Activated CD4-positive, CD25-positive, alpha-beta regulatory T cell treated with anti-CD3 and anti-CD28 coated beads, Interleukin-2, amount 50 U/mL, for 24 hours (primary cell): ENCODE measurements around the gene CUL7.
A peak's percentile ranks its signal among the peaks of the same experiment; 100 is the strongest.
"Not testable (repeated sequence)": the region's sequence is repeated elsewhere in the genome, so short reads cannot be mapped to it uniquely, and the experiment has no call there.

Experiments used
- ATAC-seq, 2 donors: fragments of 150-1000 bp; cut with Tn5 transposase; one replicate each; pipeline ENCODE4 v1.10.0; 2021; ENCODE audit warnings: mild to moderate bottlenecking in 1 of 2, moderate library complexity in 1 of 2

CUL7 gene

GRCh38 chr6:43043310-43043709 is 10.3 kb downstream of the CUL7 start:
- no peak for ATAC-seq

DNA sequence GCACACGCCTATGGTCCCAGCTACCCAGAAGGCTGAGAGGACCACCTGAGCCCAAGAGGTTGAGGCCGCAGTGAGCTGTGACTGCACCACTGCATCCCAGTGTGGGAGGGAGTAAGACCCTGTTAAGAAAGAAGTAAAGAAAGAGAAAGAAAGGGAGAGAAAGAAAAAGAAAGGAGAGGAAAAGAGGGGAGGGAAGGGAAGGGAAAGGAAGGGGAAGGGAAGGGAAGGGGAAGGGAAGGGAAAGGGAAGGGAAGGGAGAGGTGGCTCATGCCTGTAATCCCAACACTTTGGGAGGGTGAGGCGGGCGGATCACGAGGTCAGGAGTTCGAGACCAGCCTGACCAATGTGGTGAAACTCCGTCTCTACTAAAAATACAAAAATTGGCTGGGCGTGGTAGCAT is 12.2 kb downstream of the CUL7 start:
- not testable (repeated sequence) for ATAC-seq

DNA sequence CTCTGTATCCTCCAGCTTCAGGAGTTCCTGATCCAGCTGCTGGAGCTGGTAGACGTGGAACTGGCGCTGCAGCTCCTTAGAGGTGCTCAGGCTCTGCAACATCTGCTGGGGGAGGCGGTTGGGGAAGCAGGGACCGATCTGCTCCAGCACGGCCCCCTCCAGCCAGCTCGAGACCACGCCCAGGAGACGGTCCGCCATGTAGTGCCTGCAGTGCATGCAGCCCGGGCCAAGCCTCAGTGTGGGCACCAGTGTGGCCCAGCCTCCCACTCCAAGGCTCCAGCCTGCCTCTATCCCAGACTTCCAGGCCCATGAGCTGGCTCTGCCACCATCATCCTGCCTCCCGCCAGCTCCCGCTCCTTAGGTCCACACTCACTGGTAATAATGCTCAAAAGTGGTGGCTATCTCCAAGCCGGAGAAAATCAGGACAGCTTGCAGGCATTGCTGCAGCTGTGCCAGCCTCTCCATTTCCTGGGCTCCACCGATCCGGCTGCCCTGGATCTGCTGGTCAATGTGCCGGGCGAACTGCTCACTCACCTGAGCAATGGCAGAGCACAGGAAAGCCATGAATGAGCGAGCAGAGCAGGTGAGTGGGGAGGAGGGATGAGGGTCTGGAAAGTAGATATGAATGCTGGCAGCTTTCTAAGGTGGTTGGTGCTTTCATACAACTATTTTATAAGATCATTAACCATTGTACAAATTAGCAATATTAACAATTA is 13.0 kb downstream of the CUL7 start:
- no peak for ATAC-seq

GRCh38 chr6:43038727-43039126 is 14.9 kb downstream of the CUL7 start:
- no peak for ATAC-seq

DNA sequence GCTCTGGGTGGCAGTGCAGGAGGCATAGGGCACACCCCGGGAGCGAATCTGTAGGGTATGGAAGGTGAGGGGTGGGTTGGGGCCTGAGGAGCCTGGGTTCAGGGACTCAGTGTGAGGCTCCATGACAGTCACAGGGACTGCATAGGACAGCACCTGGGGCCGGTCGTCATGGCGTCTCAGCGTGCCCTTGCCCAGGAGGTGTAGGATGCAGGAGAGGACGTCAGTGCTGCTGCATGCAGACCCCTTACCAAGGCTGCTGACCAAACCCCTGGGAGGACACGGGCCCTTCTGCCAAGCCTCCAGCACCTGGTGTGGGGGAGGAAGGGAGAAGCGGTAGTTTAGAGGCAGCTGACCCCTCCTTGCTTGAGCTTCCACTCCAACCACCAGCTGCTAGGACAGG is 15.9 kb downstream of the CUL7 start:
- ATAC-seq: no peak

DNA sequence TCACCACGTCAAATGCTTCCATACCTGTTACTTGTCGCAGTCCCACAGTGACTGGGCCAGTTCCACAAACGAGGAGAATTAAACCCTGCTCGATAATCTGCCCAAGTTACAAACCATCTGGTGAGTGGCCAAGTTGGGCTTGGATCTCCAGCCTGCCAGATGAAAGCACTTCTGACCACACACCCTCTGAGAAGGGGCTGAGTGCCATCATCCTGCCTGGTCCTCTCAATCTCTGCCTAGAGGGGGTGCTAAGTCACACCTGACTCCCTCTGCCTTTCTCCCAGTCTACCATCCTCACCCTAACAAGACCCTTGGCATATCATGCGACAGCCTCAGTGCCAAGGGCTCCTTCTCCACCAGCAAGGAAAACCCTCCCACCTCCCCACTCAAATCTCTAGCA is 16.5 kb downstream of the CUL7 start:
- no peak for ATAC-seq

- ATAC-seq: no peak
Observed at GRCh38 chr6:43036712-43037111, 16.9 kb downstream of the CUL7 start.

DNA sequence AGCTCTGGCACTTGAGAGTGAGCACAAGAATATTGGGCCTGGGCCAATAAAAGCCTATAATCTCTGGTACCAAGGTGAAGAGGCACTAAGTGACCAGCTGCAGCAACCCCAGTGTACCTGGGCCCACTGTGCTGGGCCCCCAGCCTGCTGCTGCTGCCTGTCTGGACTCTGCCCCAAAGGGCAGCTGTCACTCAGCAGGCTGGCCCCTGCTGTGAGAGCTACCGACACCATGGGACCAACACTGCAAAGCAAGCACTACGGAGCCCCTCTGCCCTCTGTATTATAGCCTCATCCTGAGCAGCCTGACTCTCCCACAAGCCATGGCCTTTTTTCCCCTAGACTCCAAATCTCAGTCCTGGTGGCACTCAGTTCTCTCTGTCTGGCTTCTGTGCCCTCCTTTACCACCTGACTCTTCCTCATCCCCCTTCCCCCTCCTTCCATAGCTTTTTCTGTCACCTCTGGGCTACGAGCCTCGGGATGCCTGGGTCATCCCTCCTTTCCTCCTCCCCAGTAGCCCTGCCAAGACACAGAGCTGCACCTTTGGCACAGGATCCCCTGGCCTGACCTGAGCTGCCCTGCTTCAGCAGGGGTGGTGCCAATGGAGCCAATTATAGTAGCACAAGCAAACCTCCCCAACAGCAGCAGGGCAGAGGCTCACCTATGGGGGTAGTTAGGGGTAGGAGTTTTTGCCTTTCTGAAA is 18.0 kb downstream of the CUL7 start:
- no peak for ATAC-seq

DNA sequence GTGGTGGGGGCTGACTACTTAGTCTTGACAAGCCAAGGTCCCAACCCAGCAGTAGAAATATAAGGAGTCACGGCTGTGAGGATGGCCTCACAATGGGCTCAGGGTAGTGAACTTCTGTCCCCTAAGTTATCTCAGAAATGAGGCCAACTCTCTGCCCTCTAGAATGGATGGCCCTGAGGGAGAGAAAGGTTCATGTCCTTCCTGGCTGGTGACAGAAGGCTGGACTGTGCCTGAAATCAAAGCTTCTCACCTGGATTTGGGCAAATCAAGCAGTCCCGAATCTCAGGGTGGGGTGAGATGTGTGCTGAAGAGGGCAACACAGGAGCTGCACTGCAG is 19.5 kb downstream of the CUL7 start:
- no peak for ATAC-seq

DNA sequence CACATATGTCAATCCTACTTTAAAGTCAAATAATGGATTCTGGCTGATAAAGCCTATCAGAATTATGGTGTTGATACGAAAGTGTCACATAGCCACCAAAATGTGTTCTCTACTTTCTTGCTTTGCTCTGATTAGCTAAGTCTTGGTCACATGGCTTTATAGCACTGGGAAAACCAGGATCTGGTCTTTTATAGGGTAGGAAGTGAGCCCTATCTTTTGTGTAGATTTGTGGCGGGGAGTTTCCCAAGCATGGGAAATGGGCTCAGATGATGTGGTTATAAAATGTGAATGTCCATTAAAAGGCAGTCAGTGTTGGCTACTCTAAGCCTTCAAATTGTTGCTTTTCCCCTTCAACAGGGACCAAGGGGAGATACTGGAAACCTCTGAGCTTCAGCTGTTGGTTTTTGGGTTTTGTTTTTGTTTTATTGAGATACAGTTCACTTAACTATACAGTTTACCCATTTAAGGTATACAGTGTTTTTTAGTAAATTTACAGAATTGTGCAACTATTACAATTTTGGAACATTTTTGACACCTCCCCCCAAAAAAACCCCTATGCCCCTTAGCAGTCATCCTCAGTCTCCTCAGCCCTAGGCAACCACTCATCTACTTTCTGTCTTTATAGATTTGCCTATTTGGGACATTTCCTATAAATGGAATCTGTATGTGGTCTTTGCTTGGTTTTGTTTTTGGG is 20.0 kb downstream of the CUL7 start:
- ATAC-seq: no peak

GRCh38 chr6:43032326-43032725 is 21.3 kb downstream of the CUL7 start:
- ATAC-seq: no peak

DNA sequence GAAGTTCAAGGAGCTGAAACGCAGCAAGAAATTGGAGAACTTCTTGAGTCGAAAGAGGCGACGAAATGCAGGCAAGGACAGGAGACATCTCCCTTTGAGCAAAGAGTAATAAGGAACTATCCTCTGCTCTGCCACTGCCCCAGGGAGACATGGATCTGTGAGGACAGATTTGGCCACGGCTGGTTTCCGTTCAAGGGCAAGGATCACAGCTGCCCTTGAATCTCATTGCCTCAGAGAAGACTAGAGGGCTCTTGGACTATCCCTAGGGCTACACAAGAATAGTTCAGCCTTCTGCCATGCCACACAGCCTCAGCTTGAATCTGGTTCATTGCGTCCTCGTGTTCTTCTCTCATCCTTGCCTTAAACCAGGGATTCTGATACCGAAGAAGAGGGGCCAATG is 24.5 kb downstream of the CUL7 start:
- no peak for ATAC-seq

DNA sequence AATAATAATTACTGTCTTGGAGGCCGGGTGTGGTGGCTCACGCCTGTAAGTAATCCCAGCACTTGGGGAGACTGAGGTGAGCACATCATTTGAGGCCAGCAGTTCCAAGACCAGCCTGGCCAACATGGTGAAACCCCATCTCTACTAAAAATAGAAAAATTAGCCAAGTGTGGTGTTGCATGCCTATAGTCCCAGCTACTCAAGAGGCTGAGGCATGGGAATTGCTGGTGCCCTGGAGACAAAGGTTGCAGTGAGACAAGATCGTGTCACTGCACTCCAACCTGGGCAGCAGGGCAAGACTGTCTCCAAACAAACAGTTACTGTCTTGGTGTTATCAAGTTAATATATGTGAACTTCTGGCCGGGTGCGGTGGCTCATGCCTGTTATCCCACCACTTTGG is 27.3 kb downstream of the CUL7 start:
- no peak for ATAC-seq

DNA sequence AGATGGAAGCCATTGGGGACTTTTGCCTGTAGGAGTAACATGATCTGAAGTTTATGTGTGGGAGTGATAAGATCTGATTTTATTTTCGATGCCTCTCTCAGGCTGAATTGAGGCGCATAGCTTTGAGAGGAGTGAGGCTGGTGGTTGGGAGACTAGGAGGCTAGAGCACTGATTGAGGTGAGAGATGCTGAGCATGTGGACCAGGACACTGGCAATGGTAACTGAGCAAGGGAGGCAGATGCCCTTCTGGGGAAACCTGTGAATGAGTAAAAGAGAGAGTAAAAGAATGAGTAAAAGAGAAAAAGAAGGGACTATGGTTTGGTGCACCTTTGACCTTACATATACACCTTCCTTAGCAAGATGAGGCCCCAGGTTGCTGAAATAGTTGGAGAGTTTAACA is 29.2 kb downstream of the CUL7 start:
- ATAC-seq: no peak

DNA sequence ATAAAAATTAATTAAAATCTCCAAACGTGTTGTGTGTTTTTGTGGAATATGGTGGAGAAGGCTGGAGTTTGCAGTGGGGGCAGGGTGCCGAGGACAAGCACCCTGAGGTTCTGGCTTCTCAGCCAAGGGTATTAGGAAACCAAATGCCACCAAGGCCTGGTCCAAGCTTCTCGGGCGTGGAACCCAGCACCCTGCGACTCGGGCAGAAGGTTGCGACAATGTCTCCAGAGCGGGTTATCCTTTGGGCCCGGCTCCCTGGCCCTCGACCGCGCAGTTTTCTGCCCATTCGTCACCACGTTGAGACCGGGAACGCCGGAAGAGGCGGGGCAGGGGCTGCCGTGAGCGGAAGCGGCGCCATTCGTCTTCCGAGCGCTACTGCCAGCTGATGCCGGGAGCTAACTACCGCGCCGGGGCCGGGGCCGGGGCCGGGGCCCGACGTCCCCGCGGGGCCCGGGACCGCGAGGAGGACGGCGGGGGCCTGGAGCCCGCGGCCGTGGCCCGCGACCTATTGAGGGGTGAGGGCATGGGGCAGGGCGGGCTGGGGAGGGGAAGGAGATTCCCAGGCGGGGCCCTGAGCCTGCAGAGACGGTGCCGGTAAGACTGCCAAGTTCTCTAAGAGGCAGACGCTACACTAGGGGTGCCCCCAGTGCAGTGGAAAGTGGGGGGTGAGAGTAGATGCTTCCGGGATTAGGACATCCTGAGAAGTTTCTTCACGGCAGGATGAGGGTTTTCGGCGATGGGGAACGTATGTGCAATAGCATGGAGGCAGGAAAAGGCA is 32.2 kb downstream of the CUL7 start, which contains the start of gene RRP36:
Gene RRP36 (plus strand): TSS at position 354 of the 778 bp plus-strand sequence. CDS start 32 bp downstream, at position 386.
- peak; percentile 93 to 94 for ATAC-seq

GRCh38 chr6:43020847-43021246 is 32.8 kb downstream of the CUL7 start:
- ATAC-seq: no peak

GRCh38 chr6:43020052-43020705 is 33.5 kb downstream of the CUL7 start:
- no peak for ATAC-seq

DNA sequence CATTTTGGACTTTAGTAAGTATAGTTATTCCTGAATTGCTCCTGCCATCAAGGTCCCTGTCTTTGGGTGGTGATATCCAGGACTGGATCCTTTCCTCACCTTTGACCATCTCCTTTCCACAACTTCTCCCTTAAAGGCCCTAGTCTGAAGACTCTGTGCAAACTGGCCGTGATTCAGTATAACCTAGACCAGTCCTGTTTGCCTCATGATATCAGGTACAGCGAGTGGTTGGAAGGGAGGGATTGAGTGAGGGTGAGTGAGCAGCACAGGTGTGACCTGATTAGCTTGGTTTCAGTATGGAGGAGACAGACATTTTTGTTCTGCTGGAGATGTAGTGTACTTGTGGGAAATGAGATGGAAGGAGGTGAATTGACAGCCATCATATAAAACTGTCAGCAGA is 34.5 kb downstream of the CUL7 start:
- ATAC-seq: no peak

GRCh38 chr6:43016943-43017334 is 36.7 kb downstream of the CUL7 start:
- ATAC-seq: no peak

GRCh38 chr6:43016176-43016942 is 37.3 kb downstream of the CUL7 start:
- ATAC-seq: no peak

DNA sequence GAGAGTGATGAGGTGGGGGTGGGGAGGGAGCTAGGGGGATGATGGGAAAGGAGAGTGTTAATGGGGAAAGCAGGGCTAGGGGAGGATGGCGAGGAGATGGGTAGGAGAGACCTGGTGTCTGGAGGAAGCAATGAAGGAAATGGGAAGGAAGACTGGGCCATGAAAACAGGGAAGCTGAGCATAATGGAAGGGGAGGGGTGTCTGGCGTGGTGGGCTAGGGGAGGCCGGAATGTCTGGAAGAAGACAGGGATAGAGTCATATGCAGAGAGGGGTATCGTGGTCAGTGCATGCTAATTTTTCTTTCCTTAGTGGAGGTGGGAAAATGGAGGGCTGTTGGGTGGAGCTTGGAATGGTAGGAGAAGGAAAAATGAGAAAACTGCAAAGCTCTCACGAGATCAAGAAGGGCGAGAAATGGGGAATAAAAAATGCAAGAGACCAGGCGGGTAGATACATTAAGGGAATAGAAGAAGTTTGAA is 39.2 kb downstream of the CUL7 start:
- ATAC-seq: no peak
